Stomach (tissue), 4 donors: ENCODE data around the gene SMAD6.

ENCODE experiments used
- CTCF ChIP-seq, 7 experiments: fragments of 450-650 bp in 4 of 7; fragments of 200-600 bp in 3 of 7; sonication (generic) in 3 of 7; IDR thresholded peaks; one replicate each; pipeline ENCODE4 v1.5.1; 2016 to 2019; ENCODE audit warnings: antibody characterized with exemption in 7 of 7, control low read depth in 2 of 7, mild to moderate bottlenecking in 1 of 7
- EP300 ChIP-seq: sonication (generic); formaldehyde crosslinking; IDR thresholded peaks from one replicate; pipeline ENCODE4 v1.6.1; 2017; ENCODE audit warnings: antibody characterized with exemption
- POLR2A ChIP-seq, 4 donors: fragments of 450-650 bp; IDR thresholded peaks; one replicate each; pipeline ENCODE4 v1.6.1; 2016; ENCODE audit warnings: antibody characterized with exemption in 4 of 4, control low read depth in 2 of 4, mild to moderate bottlenecking in 1 of 4, moderate library complexity in 1 of 4
- POLR2AphosphoS5 ChIP-seq, 3 donors: sonication (generic); formaldehyde crosslinking; IDR thresholded peaks; one replicate each; pipeline ENCODE4 v1.6.1; 2016; ENCODE audit warnings: antibody characterized with exemption in 3 of 3

GRCh38 chr15:66654739-66655375, 47.2 kb upstream of the SMAD6 start:
- TF ChIP-seq CTCF (IDR thresholded peaks at IDR 0.05) (no peak), POLR2AphosphoS5 (IDR thresholded peaks at IDR 0.05) (no peak), POLR2A (IDR thresholded peaks at IDR 0.05) (no peak), EP300 (no peak)
